ENCODE data around the gene ZBED5. TPM values are rescaled to one million over a fixed set of nuclear protein-coding genes. Genes with fewer than 3 reads are reported as not detected.
"Not testable (repeated sequence)": the region's sequence is repeated elsewhere in the genome, so short reads cannot be mapped to it uniquely, and the experiment has no call there.

The ZBED5 gene
- polyA plus RNA-seq, 4 donors, result 101 to 118 (median 110) TPM

DNA sequence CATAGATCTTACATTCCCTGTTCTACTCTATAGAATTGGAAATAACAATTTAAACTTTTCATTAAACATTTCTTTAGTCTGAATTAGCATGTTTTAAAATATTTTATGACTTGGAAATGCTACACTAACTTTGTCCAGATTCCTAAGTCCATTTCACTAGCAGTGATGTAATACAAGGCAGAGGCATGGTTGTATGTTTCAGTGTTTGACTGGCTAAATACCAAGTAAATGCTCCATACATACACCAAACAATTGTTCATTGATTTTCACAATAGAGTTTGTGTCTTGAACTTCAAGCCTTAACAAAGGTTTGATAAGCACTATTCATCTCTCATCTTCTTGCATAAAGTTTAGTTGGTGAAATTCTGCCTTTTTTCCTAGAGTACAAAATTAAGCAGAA lies 13.5 kb downstream of the ZBED5 start:
- no peak for DNase-seq (ENCODE audit: low read depth in 4 of 4, low spot score in 2 of 4)

DNA sequence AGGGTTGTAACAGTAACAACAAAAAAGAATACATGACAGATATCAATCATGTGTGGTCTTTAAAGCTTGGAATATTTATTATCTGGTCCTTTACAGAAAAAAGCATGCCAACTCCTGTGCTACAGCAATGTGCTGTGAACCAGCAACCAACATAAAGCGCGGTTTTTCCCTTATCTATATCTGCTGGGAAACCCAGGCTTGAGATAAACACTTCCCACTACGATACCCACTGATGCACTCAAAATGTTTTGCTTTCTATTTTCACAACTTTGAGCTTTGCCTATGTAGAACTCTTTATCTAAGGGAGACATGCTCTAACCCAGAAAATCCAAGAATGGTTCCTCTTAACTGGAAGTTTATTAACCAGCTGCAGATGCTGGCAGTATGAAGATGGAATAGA lies 19.0 kb downstream of the ZBED5 start:
- DNase-seq (ENCODE audit: low read depth in 4 of 4, low spot score in 2 of 4), result no peak

DNA sequence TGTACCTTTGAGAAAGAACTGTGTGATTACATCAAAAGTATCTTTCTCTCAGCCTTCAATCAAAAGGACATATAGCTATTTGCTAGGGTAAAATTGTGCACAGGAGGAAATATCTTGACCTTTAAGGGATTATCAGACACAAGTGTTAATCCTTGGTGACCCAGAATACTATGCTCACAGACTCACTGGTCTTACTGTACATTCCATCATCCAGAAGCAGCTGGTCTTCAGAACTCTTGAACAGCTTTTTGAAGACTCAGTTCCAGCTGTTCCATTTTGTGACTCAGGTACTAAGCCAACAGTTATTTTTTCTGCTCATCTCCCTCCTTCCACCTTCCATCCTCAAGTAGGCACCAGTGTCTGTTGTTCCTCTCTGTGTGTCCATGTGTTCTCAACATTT lies 19.8 kb downstream of the ZBED5 start:
- DNase-seq (ENCODE audit: low read depth in 4 of 4, low spot score in 2 of 4), result no peak

GRCh38 chr11:10836884-10837283 lies 21.0 kb downstream of the ZBED5 start:
- DNase-seq (ENCODE audit: low read depth in 4 of 4, low spot score in 2 of 4), result not testable (repeated sequence)

GRCh38 chr11:10829139-10829538 lies 28.7 kb downstream of the ZBED5 start:
- DNase-seq (ENCODE audit: low read depth in 4 of 4, low spot score in 2 of 4), result no peak

DNA sequence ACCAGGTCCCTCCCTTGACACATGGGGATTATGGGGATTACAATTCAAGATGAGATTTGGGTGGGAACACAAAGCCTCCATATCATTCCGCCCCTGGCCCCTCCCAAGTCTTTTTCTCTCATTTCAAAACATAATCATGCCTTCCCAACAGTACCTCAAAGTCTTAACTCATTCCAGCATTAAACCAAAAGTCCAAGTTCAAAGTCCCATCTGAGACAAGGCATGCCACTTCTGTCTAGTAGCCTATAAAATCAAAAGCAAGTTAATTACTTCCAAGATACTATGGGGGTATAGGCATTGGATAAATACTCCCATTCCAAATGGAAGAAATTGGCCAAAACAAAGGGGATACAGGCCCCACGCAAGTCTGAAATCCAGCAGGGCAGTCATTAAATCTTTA lies 29.5 kb downstream of the ZBED5 start:
- DNase-seq (ENCODE audit: low read depth in 4 of 4, low spot score in 2 of 4), result no peak

- no peak for DNase-seq (ENCODE audit: low read depth in 4 of 4, low spot score in 2 of 4)
These were observed 33.0 kb downstream of the ZBED5 start for GRCh38 chr11:10824888-10825287.

- no peak for DNase-seq (ENCODE audit: low read depth in 4 of 4, low spot score in 2 of 4)
These were observed 34.7 kb downstream of the ZBED5 start for GRCh38 chr11:10823152-10823579.

DNA sequence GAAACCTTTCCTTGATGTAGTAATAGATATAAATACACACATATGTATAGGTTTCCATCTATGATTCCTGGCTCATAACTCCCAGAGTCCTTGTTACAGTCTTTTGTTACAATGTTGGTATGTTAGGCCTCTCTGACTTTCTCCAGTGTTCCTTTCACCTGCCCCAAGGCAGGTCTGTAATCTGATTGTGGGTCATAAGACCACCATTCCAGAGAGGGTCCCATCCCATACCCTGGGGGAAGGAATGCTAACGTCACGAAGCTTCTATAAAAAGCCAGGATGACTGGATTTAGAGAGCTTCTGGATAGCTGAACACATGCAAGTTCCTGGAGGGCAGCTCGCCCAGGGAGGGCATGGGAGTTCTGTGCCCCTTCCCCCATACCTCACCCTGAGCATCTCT lies 35.4 kb downstream of the ZBED5 start:
- not testable (repeated sequence) for DNase-seq (ENCODE audit: low read depth in 4 of 4, low spot score in 2 of 4)

- no peak for DNase-seq (ENCODE audit: low read depth in 4 of 4, low spot score in 2 of 4)
These were observed 39.3 kb downstream of the ZBED5 start for GRCh38 chr11:10818594-10818993.

GRCh38 chr11:10813945-10814344 lies 43.9 kb downstream of the ZBED5 start:
- no peak for DNase-seq (ENCODE audit: low read depth in 4 of 4, low spot score in 2 of 4)

GRCh38 chr11:10809373-10810160 lies 48.3 kb downstream of the ZBED5 start:
- DNase-seq (ENCODE audit: low read depth in 4 of 4, low spot score in 2 of 4), result peak; percentile 20 to 69 (median 32)

DNA sequence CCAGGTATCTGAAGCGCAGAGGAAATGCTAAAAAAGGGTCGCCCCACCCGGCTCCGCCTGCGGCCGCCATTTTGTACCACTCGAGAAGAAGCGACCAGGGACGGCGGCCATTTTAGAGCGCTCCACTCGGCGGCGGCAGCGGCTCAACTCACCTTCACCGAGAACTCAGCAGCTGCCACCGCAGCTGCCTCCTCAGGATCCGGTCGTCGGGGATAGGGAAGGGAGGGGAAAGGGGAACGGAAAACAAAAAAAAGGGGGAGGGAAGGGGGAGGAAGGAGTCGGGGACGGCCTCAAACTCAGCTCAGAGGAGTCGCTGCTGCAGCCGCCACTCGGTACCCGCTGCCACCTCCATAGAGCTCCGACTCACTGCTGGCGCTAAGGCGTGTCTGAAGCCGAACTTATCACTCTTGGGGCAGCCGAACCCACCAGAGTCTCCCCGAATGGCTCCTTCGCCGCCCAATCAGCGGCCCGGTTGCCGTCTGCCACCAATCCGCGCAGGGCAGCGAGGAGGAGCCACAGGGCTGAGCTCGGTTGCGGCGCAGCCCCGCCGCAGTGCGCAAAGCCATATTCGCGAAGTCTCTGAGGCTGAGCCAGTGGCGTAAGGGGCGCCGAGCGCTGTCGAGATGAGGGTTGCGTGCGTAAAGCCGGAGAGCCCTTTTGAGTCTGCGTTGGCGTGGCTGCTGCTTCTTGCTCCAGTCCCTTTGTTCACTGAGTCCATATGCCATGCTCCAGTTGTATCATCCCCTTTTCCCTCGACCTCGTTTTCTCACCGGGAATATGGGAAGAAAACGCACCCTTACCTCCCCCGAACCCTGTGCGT lies 49.1 kb downstream of the ZBED5 start, which contains the start of gene EIF4G2:
Gene EIF4G2, minus strand, starts transcription at position 374 of the 820 bp plus-strand sequence.
- peak; percentile 96 to 98 (median 97) for DNase-seq (ENCODE audit: low read depth in 4 of 4, low spot score in 2 of 4)

- peak in 1 of 4 donors; percentile 18 for DNase-seq (ENCODE audit: low read depth in 4 of 4, low spot score in 2 of 4)
These were observed 49.7 kb downstream of the ZBED5 start for GRCh38 chr11:10808235-10808552.

GRCh38 chr11:10807493-10808234 lies 50.2 kb downstream of the ZBED5 start:
- DNase-seq (ENCODE audit: low read depth in 4 of 4, low spot score in 2 of 4), result peak; percentile 28 to 54 (median 38)

- no peak for DNase-seq (ENCODE audit: low read depth in 4 of 4, low spot score in 2 of 4)
These were observed 51.6 kb downstream of the ZBED5 start for GRCh38 chr11:10806206-10806605.

GRCh38 chr11:10805741-10806140 lies 52.1 kb downstream of the ZBED5 start:
- no peak for DNase-seq (ENCODE audit: low read depth in 4 of 4, low spot score in 2 of 4)

DNA sequence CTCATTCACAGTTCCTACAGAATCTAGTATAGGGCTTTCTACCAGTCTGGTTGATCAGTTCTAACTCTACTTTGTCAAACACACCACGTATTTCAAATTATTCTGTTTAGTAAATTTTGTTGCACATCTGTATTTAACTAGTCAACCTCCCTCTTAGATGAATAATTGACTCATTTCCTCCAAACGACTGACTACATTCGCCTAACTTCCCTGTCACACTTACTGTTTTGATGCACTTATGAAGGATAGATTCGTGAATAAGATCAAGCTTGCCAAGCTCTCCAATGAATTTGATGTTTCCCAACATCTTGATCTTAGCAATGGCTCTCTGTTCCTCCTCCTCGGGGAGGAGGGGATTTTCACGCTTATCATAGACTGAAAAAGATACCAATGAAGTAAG lies 54.2 kb downstream of the ZBED5 start:
- no peak for DNase-seq (ENCODE audit: low read depth in 4 of 4, low spot score in 2 of 4)
